AG20443 (cell line): ENCODE results near the gene OSBP2.
"Not testable (repeated sequence)": the region's sequence is repeated elsewhere in the genome, so short reads cannot be mapped to it uniquely, and the experiment has no call there.

Source experiments
- DNase-seq: peaks from one replicate; pipeline ENCODE4 v3.0.0; 2012; ENCODE audit warnings: low spot score, mixed read lengths

The OSBP2 gene

DNA sequence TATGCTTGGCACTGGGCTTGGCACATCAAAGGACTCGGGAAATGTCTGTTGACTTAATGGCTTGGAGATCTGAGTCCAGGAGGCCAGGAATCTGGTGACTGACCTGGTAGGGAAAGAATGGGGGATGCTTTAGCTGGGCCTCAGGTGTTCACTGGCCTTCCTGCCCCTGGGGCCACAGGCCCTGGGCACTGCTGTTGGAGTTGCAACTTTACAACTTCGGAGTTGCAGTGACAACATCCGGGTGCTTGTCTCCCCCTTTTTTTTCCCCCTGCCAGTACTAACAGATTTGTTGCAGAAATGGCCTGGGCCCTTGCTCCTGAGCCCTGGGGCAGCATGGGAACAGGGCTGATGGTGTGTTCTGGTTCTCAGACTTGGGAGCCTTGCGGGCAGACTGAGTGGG is 23.8 kb downstream of the OSBP2 start:
- DNase-seq: no peak

DNA sequence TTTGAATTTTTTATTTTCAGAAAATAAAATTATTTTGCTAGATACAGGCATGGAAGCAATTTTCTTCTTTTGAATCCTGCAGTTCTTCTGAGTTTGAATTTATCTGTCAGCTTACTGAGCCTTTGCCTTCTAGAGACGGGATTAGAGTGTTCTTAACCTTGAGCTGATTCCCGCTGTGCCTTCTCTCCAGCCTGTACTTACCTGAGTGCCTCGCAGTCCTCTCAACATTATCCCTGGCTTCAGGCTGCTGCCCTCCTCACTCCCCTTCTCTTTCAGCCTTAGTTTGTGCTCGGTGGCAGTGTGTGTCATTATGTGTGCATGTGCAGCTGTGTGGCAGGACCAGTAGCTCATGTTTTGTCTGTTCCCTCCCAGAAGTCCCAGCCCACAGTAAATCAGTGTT is 24.3 kb downstream of the OSBP2 start:
- DNase-seq: no peak

DNA sequence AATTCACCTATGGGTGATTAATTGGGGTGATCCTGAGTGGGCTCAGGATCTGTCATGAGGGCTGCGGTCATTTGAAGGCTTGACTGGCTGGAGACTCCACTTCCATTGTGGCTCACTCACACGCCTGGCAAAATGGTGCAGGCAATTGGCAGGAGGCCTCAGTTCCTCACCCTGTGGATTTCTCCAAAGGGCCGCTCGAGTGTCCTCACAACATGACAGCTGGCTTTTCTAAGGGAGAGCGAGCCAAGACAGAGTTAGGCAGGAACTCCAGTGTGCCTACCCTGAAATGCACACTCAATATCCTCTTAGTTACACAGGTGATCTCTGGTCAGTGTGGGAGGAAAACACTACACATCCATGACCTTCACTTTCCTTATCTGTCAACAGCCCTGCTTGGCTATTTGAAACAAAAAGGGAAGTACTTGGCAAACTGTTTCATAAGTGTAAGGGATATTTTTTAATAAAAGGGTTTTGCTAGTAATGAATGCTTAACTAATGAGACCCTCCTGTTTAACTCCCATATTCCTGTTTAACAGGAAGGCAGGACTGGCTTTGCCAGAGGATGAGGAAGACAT is 25.7 kb downstream of the OSBP2 start:
- DNase-seq: no peak

DNA sequence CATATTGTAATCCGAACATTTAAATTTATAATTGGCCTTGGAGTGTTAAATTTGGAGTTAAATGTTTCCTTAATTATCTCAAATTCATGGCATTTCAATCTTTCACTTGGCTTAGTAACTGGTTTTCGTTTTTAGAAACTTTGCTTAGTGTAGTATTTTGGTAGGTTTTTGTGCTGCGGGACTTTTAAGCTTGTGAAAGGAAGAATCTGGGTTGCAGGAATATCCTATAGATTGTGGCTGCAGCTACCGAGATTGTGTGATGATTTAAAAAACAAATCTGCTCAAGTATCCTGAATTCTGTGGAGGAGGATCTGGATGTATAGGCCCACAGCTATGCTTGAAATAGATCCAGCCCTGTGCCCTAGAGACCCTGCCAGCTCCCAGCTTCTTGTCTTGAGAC is 27.1 kb downstream of the OSBP2 start:
- no peak for DNase-seq

DNA sequence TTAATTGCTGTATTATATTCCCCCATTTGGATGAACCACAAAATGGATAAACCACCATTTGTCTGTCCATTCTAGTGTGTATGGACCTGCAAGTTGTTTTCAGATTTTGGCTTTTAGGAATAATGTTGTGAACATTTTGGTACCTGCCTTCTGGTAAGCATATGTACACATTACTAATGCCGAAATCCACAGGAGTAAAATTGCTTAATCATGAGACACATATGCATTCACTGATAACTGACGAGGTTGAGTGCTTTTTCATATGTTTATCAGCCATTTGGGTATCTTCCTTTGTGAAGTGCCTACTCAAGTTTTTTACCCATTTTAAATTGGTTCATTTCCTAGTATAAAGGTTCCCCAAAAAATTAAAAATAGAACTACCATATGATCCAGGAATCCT is 34.2 kb downstream of the OSBP2 start:
- DNase-seq: no peak

DNA sequence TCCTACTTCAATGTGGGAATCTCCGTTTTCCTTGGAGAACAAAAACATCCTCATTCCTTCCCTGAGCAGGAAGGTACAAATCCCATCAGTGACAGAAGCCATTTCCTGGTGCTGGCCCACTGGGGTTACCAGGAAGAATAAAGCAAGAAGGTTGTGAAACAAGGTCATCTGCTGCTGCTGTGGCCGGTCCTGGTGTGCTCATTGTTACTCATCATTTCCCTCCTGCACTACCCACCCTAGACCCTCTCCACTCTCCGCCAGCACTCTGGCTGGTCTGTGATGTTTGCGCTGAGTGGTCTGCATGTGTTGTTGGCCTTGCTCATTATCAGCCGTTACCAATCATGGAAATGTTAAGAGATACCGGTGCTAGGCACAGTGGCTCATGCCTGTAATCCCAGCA is 37.0 kb downstream of the OSBP2 start:
- DNase-seq: no peak

DNA sequence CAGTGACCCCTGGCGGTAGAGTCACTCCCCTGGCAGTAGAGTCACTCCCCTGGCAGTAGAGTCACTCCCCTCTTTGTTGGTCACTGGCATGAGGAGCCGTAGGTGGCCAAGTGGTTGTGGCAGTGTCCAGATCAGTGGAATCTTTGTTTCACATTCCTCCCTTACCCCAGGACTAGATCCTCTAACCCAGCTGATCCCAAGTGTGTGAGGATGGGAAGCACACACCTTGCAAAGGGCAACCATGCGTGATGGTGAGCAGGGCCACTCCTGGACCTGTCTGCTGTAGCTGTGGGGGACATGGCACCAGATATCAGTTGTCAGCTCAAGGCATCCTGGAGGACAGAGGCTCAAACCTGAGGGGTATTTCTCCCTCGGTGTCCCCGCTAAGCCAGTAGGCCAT is 37.8 kb downstream of the OSBP2 start:
- DNase-seq: no peak

DNA sequence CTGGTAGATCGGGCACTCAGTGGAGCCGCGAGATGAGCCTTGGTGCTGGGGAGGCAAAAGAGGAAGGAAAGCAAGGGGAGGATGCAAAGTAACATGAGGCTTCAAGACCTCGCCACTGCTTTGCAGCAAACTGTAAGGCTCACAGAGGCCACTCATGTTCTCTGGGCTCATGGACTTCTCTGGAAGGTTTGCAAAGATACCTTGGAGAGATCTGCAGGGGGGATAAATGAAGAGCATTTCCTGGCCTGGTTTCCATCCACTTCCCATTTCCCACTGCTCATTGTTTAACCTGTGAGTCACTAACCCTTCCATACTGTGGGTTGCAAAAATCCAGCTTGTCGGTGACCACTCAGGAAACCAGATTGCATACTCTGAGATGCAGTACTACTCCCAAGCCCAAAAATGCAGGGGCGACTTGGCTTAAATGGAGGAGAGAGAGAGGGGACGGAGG is 38.5 kb downstream of the OSBP2 start:
- peak; percentile 38 for DNase-seq

DNA sequence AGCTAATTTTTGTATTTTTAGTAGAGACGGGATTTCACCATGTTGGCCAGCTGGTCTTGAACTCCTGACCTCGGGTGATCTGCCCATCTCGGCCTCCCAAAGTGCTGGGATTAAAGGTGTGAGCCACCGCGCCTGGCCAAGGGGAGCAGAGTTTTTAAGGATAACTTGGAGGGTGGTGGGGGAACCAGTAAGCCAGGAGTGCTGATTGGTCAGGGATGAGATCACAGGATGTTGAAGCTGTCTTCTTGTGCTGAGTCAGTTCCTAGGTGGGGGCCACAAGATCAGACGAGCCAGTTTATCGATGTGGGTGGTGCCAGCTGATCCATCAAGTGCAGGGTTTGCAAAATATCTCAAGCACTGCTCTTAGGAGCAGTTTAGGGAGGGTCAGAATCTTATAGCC is 45.3 kb downstream of the OSBP2 start:
- not testable (repeated sequence) for DNase-seq

DNA sequence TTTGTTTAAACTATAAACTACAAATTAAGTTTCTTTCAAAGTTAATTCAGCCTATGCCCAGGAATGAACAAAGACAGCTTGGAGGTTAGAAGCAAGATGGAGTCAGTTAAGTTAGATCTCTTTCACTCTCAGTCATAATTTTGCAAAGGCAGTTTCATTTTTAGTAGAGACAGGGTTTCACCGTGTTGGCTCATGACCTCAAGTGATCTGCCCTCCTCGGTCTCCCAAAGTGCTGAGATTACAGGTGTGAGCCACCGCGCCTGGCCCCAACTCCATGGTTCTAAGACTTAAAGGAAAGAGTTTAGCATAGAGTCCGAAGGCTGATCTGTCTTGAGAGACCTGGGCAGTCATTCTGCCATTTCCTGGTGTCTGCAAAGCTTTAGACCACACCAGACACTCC is 45.8 kb downstream of the OSBP2 start:
- not testable (repeated sequence) for DNase-seq

DNA sequence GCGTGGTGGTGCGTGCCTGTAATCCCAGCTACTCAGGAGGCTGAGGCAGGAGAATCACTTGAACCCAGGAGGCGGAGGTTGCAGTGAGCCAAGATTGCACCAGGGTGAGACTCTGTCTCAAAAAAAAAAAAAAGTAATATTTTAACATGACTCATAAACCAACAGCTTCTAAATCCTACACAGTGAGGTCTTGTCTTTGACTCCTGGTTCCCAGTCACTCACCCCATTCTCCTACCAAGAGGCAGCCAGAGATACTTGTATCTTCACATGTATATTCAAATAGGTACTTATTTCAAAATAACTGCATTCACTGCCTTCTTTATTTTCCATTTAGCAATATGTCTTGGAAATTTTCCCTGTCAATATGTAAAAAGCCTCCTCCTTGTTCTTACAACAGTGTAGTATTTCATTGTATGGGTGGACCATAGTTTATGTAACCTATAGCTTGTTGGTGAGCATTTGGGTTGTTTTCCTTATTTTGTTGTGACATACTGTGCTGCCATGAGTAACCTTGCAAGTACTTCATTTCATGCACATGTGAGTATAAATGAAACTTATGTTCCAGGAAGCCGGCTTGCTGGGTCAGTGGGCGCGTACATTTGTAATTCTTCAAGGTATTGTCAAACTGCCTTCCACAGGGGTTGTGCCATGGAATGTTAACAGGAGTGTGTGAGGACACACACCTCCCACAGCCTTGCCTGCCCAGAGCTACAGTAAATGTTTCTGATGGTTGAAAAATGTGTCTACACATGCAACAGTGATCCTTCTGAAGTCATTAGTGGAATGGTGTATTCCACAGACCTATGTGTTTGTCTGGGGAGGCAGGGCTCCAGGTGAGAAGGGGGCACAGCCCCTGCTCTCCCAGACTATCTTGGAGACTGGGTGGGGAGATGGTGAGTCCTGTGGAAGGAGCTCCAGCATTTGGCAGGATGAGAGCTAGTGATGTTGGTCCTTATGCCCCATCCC is 47.9 kb downstream of the OSBP2 start:
- no peak for DNase-seq

DNA sequence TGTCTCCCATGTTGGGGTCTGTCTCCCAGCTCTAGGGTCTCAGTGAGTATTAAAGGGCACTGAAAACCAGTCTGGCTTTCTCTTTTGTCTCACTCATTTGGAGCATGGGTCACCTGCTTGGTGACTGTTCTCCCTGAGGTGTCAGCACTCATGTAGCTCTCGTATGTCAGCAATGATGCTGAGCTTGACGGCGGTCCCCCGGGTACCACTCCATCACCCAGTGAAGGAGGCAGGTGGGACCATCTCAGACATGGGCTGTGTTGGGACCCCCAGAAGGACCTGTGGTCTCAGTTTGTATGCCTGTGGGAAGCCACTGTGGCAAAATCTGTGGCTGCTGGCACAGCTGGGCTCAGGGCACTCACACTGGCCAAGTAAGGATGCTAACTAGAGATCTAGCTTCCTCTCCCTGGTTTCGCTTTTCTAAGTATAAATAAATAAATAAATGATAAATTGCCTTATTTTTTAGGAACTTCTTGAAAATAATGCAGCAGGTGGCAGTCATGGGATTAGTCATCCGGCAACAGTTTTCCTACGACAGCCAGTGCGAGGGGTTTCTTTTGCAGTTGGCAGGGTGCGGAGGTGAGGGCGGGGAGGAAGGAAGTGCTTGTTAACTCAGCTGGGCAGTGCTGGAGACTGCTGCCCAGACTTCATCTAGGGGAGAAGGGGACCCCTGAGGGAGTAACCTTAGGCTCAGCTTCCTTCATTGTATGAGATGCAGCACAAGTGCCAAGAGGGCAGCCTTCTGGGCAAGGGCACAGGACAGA is 48.8 kb downstream of the OSBP2 start:
- no peak for DNase-seq

DNA sequence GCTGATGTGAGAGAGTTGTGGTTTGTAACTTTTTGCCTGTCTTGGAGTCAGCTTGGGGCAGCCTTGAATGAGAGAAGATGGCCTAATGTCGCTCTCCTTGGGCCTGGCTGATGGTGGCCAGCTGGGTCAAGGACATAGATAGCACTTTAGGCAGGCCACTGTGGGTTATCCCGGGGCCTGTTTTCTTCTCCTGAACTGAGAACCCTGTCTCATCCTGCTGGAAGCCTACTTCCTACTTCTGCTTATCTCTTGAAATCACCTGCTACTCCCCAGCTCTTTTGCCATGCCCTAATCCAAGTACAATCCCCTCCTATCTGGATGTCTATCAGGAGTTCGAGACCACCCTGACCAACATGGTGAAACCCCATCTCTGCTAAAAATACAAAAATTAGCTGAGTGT is 49.5 kb downstream of the OSBP2 start:
- no peak for DNase-seq

DNA sequence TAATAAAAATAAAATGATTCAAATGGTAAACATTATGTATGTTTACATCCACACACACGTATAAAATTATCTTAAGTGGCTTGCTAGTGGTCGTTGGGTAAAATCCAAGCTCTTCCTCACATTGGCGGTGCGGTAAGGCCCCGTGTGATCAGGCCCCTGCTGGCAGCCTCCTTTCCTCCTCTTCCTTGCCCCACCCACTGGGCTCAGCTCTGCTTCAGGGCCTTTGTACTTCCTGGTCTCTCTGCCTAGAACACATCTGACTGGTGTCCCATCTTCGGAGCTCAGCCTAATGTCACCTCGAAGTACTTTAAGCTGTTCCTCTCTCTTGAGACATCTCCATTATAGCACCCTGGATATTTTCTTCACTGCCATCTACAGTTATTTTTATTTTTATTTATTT is 52.8 kb downstream of the OSBP2 start:
- no peak for DNase-seq

DNA sequence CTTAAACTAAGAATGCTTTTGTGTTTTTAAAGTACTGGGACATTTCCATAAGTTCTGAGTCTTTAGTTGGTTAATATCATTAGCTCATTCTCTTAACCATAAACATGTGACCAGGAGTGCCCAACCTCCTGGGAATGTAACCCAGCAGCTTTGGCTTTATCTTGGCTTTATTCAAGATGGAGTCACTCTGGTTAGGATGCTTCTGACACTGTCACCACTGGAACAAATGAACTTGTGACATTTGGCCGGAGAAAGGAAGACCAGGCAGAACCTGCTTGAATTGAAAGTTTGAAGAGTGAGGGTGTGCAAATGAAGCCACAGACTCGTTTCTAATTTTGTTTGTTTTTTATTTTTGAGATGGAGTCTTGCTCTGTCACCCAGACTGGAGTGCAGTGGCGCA is 54.6 kb downstream of the OSBP2 start:
- no peak for DNase-seq

DNA sequence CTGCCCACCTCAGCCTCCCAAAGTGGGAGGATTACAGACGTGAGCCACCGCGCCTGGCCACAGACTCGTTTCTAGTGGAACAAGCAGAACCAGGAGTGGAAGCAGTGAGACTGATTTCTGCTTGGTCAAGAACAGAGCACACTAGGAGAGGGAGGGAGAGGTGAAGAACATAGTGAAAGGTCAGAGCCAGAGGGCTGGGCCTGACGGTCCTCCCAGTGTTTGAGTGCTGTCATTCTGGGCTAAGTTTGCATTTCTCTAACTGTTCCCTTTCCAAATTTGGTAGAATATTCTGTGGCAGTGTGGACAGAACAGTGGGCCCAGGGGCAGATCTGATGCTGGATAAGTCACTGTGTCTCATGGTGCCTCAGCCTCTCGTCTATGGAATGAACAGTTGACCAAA is 55.2 kb downstream of the OSBP2 start:
- no peak for DNase-seq

DNA sequence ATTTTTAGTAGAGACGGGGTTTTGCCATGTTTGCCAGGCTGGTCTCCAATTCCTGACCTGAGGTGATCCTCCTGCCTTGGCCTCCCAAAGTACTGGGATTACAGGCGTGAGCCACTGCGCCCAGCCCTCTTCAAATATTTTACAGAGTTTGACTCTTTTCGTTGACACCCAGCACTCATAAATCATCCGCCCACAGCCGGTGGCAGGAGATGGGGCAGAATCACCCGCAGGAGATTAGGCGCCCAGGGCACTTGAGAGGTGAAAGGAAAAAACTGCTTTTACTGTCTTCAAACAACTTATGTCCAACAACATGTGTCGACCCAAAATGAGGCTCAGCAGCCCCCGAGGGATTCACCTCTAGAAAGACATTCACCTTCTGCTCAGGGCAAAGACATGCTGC is 56.9 kb downstream of the OSBP2 start:
- no peak for DNase-seq

DNA sequence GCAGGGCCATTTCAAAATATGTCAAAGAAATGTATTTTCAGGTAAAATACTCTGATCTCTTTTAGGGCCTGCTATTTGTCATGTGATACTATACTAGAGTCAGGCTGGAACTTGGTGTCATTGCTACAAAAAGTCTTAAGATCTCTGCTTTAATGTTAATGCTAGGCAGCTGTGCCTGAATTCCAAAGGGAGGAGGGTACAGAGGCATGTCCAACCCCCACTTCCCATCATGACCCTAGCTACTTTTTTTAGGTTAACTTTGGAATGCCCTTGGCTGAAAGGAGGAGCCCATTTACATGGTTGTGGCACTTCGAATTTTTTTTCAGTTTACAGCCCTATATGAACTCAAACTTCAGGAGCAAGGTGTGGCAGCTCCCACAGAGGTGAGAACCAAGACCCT is 58.1 kb downstream of the OSBP2 start:
- DNase-seq: no peak

DNA sequence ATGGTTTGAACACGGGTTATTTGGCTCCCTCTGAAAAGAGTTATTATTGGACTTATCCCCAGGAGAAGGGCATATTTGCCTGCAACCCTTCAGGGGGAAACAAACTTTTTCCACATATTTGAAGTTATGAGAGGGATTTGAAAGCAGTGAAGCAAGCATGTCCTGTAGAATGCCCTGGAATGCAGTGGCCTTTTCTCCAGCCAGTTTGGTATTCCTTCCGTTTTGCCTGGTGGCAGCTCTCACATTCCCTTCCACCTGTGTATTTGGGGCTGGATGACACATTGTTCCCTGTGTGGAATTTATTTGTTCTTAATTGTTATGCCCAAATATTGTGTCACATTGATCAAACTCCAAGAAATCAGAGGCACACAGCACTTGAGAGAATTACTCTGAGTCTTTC is 59.0 kb downstream of the OSBP2 start:
- peak; percentile 33 for DNase-seq

DNA sequence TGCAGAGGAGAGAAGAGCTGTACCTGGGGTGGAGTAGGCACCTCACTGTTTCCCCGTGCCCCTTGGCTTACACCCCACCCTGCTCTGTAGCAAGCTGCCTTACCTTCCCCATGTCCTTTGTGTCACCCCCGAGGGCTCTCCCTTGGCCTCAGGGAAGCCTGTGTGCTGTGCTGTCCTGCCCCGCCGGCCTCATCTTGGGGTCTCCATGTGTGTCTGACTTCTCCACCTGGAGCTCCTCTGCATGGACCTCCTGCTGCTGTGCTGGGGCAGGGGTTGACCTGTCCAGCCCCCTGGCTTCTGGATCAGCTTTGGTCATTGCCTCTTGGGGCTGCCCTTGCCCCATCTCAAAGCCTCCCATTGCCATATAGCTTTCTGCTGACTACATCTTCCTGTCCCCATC is 59.8 kb downstream of the OSBP2 start:
- no peak for DNase-seq

DNA sequence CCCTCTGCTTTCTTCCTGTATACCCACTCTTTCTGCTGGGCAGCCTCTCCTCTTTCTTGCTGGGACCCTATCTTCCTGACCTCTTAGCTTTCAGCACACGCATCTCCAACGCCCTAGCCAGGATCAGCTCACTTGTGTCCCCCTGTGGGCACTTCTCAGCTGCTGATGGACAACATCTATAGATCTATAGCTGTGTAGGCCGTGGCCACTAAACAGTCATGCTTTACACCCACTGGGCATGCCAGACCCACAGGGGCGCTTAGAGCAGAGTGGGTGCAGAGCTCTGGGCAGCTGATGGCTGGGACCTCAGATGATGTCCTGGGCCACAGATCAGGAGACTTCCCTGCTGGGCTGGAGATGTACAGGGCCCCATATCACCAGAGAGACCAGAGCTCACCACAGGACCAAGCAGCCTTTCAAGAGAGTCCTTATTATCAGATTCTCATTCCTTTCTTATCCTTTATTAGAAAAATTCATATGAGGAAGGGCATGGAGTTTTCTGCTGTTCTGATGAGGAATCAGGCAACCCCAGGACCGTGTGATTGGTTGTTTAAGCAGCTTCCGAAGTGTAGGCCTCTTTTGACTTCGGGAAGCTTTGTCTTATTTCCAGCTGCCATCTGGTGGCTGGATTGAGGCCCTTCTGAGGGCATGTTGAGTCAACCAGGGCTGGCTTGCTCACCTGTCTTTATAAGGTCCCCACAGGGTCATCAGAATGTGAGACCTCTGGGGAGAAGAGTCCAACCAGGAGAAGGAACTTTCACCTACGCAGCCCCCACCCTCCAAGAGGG is 60.5 kb downstream of the OSBP2 start:
- peak; percentile 93 for DNase-seq

DNA sequence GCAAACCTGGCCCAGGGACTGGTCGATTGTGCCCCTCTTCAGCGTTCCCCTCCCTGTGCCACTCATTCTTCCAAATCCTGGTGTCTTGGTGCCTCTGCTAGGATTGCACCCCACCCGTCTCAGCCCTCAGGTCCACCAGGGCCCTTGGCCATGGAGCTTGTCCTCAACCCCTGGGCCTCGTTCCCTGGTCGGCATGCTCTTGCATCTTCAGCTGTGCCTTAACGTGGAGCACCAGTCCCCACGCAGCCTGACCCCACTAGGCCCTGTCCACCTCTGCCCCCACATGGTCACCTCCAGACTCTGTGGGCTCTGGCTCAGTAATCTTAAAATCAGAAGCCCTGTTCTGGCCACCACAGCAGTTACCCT is 61.1 kb downstream of the OSBP2 start:
- DNase-seq: no peak
